HepG2 (cell line): ENCODE results near the gene TXNL4A. TPM values are rescaled to one million over a fixed set of nuclear protein-coding genes. Genes with fewer than 3 reads are reported as not detected.

Source experiments
- AHDC1 ChIP-seq: sonication (generic); formaldehyde crosslinking; IDR thresholded peaks from 2 replicates; pipeline ENCODE4 v1.5.1; 2020; ENCODE audit warnings: mild to moderate bottlenecking, missing genetic modification reagents, borderline replicate concordance
- ATF7-NPFF ChIP-seq: sonication (generic); formaldehyde crosslinking; IDR thresholded peaks from 2 replicates; pipeline ENCODE4 v1.8.1; 2023; ENCODE audit warnings: mild to moderate bottlenecking, low read depth, missing genetic modification reagents, moderate library complexity
- CEBPB ChIP-seq: IDR thresholded peaks from 2 replicates; pipeline ENCODE4 v1.6.1; 2011; ENCODE audit warnings: low read depth, low read length, improper control_type of control experiment, borderline replicate concordance
- EEA1 ChIP-seq: sonication (generic); formaldehyde crosslinking; IDR thresholded peaks from 2 replicates; pipeline ENCODE4 v1.5.1; 2020; ENCODE audit warnings: mild to moderate bottlenecking, missing genetic modification reagents, borderline replicate concordance
- FOXK1 ChIP-seq: sonication (generic); formaldehyde crosslinking; IDR thresholded peaks from 2 replicates; pipeline ENCODE4 v1.4.0; 2020; ENCODE audit warnings: low read depth, missing genetic modification reagents, borderline replicate concordance
- SNAPC5 ChIP-seq: sonication (generic); formaldehyde crosslinking; IDR thresholded peaks from 2 replicates; pipeline ENCODE4 v1.8.1; 2023; ENCODE audit warnings: mild to moderate bottlenecking, missing genetic modification reagents, borderline replicate concordance
- ZEB1 ChIP-seq: IDR thresholded peaks from 2 replicates; pipeline ENCODE4 v1.6.1; 2012; ENCODE audit warnings: mild to moderate bottlenecking, low read depth, inconsistent platforms; ENCODE audit not compliant: insufficient replicate concordance
- ZFP41 ChIP-seq: sonication (generic); formaldehyde crosslinking; IDR thresholded peaks from 2 replicates; pipeline ENCODE4 v1.4.0; 2020; ENCODE audit warnings: mild to moderate bottlenecking, missing genetic modification reagents, borderline replicate concordance
- ZNF577 ChIP-seq: sonication (generic); formaldehyde crosslinking; IDR thresholded peaks from 2 replicates; pipeline ENCODE4 v1.4.0; 2020; ENCODE audit warnings: mild to moderate bottlenecking, low read depth, missing genetic modification reagents, borderline replicate concordance
- ZNF678 ChIP-seq: sonication (generic); formaldehyde crosslinking; IDR thresholded peaks from 2 replicates; pipeline ENCODE4 v1.4.0; 2020; ENCODE audit warnings: mild to moderate bottlenecking, missing genetic modification reagents
- ZSCAN21 ChIP-seq: sonication (generic); formaldehyde crosslinking; IDR thresholded peaks from 2 replicates; pipeline ENCODE4 v1.8.0; 2022; ENCODE audit warnings: mild to moderate bottlenecking, missing genetic modification reagents, moderate library complexity, borderline replicate concordance
- polyA plus RNA-seq, 8 experiments: library from polyadenylated mRNA; depleted of rRNA in 3 of 8; stranded (reverse) in 7 of 8; unstranded in 1 of 8; fragments of >200 nt; fragmentation: Illumina TruSeq in 4 of 8; extraction: Trizol in 4 of 8; gene quantifications; 2 replicates each; pipeline versions ENCODE4 v1.2.1 to v1.2.3, GENCODE V29; 2011 to 2016; ENCODE audit warnings: low read depth in 4 of 8, missing spikeins in 1 of 8, mixed read lengths in 1 of 8; ENCODE audit not compliant: insufficient read depth in 1 of 8
- total RNA-seq, 5 experiments: library from RNA; depleted of rRNA; stranded (reverse); fragments of >200 nt; fragmentation: Illumina TruSeq; extraction: Trizol; gene quantifications; 2 replicates each; pipeline ENCODE4 v1.2.3, GENCODE V29; 2016; ENCODE audit warnings: low read depth in 1 of 5
- TF ChIP-seq, protein P1 (sequence below): sonication (generic); formaldehyde crosslinking; conservative IDR thresholded peaks from 2 replicates; pipeline ENCODE4 v1.8.0; 2022; ENCODE audit warnings: mild to moderate bottlenecking, moderate library complexity, missing genetic modification reagents
- TF ChIP-seq, protein P2 (sequence below): sonication (generic); formaldehyde crosslinking; IDR thresholded peaks from 2 replicates; pipeline ENCODE4 v1.8.1; 2023; ENCODE audit warnings: missing genetic modification reagents, mild to moderate bottlenecking, borderline replicate concordance
- TF ChIP-seq, protein P3 (sequence below): sonication (generic); formaldehyde crosslinking; IDR thresholded peaks from 2 replicates; pipeline ENCODE4 v1.4.0; 2020; ENCODE audit warnings: missing genetic modification reagents, borderline replicate concordance

The TXNL4A gene
- total and polyA plus RNA-seq, 2 of the 13 experiments (the other 11 are each of a cell fraction or from before 2014, with no cell fraction given): 172 to 202 TPM

DNA sequence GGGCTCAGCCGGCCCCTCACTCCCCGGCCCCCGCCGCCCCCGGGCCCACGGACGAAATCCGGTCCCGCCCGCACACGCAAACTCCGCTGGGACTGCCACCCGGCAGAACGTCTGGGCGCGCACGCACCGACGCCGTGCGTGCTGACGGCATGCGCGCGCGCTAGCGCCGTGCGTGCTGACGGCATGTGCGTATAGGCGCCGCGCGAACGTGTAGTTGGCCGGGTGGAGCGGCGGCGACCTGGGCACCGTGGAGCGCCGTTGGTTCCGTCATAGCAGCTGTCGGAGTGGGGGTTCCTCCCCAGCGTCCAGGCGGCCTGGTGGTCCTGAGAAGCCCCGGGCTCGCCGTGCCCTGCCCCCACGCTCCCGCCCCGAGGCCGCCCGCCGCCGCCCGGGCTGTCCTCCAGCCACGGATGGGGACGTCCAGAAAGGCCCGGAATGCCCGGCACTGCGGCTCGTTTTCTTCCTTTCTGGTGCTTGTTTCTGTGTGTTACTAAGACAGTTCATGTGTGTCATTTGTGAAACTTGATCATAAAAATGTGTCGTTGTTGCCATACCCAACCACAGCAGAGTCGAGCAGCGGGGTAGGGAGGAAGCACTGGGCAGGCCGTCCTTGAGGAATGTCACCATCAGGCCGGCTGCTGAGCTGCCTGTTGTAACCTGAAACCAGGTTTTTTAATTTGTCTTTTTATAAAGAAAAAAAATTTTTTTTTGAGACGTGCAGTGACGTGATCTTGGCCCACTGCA is at the start of gene TXNL4A (continued):
- TF ChIP-seq ATF7-NPFF (peak; percentile 73), ZEB1 (no peak), ZNF678 (no peak), SNAPC5 (CRISPR knock-in tag) (no peak), AHDC1 (no peak), CEBPB (no peak), FOXK1 (CRISPR knock-in tag) (0 out of 2 replicates have a peak, but pooled peaks have one; percentile 39), ZNF577 (no peak), ZSCAN21 (CRISPR knock-in tag) (peak; percentile 73), EEA1 (0 out of 2 replicates have a peak, but pooled peaks have one; percentile 53), ZFP41 (CRISPR knock-in tag) (no peak)
- TF ChIP-seq, protein P1, sequence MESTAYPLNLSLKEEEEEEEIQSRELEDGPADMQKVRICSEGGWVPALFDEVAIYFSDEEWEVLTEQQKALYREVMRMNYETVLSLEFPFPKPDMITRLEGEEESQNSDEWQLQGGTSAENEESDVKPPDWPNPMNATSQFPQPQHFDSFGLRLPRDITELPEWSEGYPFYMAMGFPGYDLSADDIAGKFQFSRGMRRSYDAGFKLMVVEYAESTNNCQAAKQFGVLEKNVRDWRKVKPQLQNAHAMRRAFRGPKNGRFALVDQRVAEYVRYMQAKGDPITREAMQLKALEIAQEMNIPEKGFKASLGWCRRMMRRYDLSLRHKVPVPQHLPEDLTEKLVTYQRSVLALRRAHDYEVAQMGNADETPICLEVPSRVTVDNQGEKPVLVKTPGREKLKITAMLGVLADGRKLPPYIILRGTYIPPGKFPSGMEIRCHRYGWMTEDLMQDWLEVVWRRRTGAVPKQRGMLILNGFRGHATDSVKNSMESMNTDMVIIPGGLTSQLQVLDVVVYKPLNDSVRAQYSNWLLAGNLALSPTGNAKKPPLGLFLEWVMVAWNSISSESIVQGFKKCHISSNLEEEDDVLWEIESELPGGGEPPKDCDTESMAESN (CRISPR knock-in tag): peak; percentile 76
- TF ChIP-seq, protein P2, sequence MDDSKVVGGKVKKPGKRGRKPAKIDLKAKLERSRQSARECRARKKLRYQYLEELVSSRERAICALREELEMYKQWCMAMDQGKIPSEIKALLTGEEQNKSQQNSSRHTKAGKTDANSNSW (CRISPR knock-in tag): peak; percentile 85; the same call in 1 of the 2 replicates
- TF ChIP-seq, protein P3, sequence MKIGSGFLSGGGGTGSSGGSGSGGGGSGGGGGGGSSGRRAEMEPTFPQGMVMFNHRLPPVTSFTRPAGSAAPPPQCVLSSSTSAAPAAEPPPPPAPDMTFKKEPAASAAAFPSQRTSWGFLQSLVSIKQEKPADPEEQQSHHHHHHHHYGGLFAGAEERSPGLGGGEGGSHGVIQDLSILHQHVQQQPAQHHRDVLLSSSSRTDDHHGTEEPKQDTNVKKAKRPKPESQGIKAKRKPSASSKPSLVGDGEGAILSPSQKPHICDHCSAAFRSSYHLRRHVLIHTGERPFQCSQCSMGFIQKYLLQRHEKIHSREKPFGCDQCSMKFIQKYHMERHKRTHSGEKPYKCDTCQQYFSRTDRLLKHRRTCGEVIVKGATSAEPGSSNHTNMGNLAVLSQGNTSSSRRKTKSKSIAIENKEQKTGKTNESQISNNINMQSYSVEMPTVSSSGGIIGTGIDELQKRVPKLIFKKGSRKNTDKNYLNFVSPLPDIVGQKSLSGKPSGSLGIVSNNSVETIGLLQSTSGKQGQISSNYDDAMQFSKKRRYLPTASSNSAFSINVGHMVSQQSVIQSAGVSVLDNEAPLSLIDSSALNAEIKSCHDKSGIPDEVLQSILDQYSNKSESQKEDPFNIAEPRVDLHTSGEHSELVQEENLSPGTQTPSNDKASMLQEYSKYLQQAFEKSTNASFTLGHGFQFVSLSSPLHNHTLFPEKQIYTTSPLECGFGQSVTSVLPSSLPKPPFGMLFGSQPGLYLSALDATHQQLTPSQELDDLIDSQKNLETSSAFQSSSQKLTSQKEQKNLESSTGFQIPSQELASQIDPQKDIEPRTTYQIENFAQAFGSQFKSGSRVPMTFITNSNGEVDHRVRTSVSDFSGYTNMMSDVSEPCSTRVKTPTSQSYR (CRISPR knock-in tag): no peak
